ENCODE measurements around the gene REC114.
"Not testable (repeated sequence)": the region's sequence is repeated elsewhere in the genome, so short reads cannot be mapped to it uniquely, and the experiment has no call there.

REC114 gene

GRCh38 chr15:73455876-73456275 is 12.9 kb downstream of the REC114 start:
- DNase-seq (ENCODE audit: low read depth in 1 of 2, low spot score in 1 of 2): no peak

- DNase-seq (ENCODE audit: low read depth in 1 of 2, low spot score in 1 of 2): no peak
Measured at GRCh38 chr15:73457334-73457733, 14.4 kb downstream of the REC114 start.

GRCh38 chr15:73460662-73461061 is 17.7 kb downstream of the REC114 start:
- DNase-seq (ENCODE audit: low read depth in 1 of 2, low spot score in 1 of 2): no peak

- DNase-seq (ENCODE audit: low read depth in 1 of 2, low spot score in 1 of 2): no peak
Measured at GRCh38 chr15:73464602-73465001, 21.6 kb downstream of the REC114 start.

- DNase-seq (ENCODE audit: low read depth in 1 of 2, low spot score in 1 of 2): no peak
Measured at GRCh38 chr15:73467758-73468157, 24.8 kb downstream of the REC114 start.

- DNase-seq (ENCODE audit: low read depth in 1 of 2, low spot score in 1 of 2): no peak
Measured at GRCh38 chr15:73474785-73475184, 31.8 kb downstream of the REC114 start.

- no peak for DNase-seq (ENCODE audit: low read depth in 1 of 2, low spot score in 1 of 2)
Measured at GRCh38 chr15:73476704-73477216, 33.8 kb downstream of the REC114 start.

GRCh38 chr15:73480050-73480449 is 37.1 kb downstream of the REC114 start:
- DNase-seq (ENCODE audit: low read depth in 1 of 2, low spot score in 1 of 2): no peak

- DNase-seq (ENCODE audit: low read depth in 1 of 2, low spot score in 1 of 2): no peak
Measured at GRCh38 chr15:73482166-73482565, 39.2 kb downstream of the REC114 start.

- no peak for DNase-seq (ENCODE audit: low read depth in 1 of 2, low spot score in 1 of 2)
Measured at GRCh38 chr15:73483053-73483452, 40.1 kb downstream of the REC114 start.

- DNase-seq (ENCODE audit: low read depth in 1 of 2, low spot score in 1 of 2): no peak
Measured at GRCh38 chr15:73485372-73485771, 42.4 kb downstream of the REC114 start.

- not testable (repeated sequence) for DNase-seq (ENCODE audit: low read depth in 1 of 2, low spot score in 1 of 2)
Measured at GRCh38 chr15:73485885-73486284, 42.9 kb downstream of the REC114 start.

- no peak for DNase-seq (ENCODE audit: low read depth in 1 of 2, low spot score in 1 of 2)
Measured at GRCh38 chr15:73488698-73489097, 45.7 kb downstream of the REC114 start.

- DNase-seq (ENCODE audit: low read depth in 1 of 2, low spot score in 1 of 2): no peak
Measured at GRCh38 chr15:73493922-73494321, 51.0 kb downstream of the REC114 start.

- DNase-seq (ENCODE audit: low read depth in 1 of 2, low spot score in 1 of 2): no peak
Measured at GRCh38 chr15:73495181-73495580, 52.2 kb downstream of the REC114 start.

- no peak for DNase-seq (ENCODE audit: low read depth in 1 of 2, low spot score in 1 of 2)
Measured at GRCh38 chr15:73500696-73501095, 57.7 kb downstream of the REC114 start.

GRCh38 chr15:73504885-73505284 is 61.9 kb downstream of the REC114 start:
- no peak for DNase-seq (ENCODE audit: low read depth in 1 of 2, low spot score in 1 of 2)

- no peak for DNase-seq (ENCODE audit: low read depth in 1 of 2, low spot score in 1 of 2)
Measured at GRCh38 chr15:73515527-73515926, 72.6 kb downstream of the REC114 start.

GRCh38 chr15:73517566-73517965 is 74.6 kb downstream of the REC114 start:
- DNase-seq (ENCODE audit: low read depth in 1 of 2, low spot score in 1 of 2): no peak

GRCh38 chr15:73518180-73518862 is 75.4 kb downstream of the REC114 start:
- DNase-seq (ENCODE audit: low read depth in 1 of 2, low spot score in 1 of 2): no peak

GRCh38 chr15:73518876-73519733 is 76.1 kb downstream of the REC114 start:
- DNase-seq (ENCODE audit: low read depth in 1 of 2, low spot score in 1 of 2): no peak

- DNase-seq (ENCODE audit: low read depth in 1 of 2, low spot score in 1 of 2): no peak
Measured at GRCh38 chr15:73522011-73522410, 79.0 kb downstream of the REC114 start.
